Suprapubic skin (tissue), 4 donors: ENCODE measurements around the gene SYN1. TPM values are rescaled to one million over a fixed set of nuclear protein-coding genes. Genes with fewer than 3 reads are reported as not detected.

Experiments used
- DNase-seq, 2 donors: peaks; one replicate each; pipeline ENCODE4 v3.0.0-alpha.2; 2019; ENCODE audit warnings: low spot score in 2 of 2
- H3K27ac ChIP-seq: fragments of 200-600 bp; sonication (generic); one replicate; pipeline ENCODE4 v1.5.1; 2019
- H3K27me3 ChIP-seq: fragments of 200-600 bp; sonication (generic); one replicate; pipeline ENCODE4 v1.5.1; 2019
- H3K36me3 ChIP-seq: fragments of 200-600 bp; sonication (generic); one replicate; pipeline ENCODE4 v1.5.1; 2019
- H3K4me1 ChIP-seq: fragments of 200-600 bp; sonication (generic); one replicate; pipeline ENCODE4 v1.5.1; 2019
- H3K4me3 ChIP-seq: fragments of 200-600 bp; sonication (generic); one replicate; pipeline ENCODE4 v1.5.1; 2019; ENCODE audit warnings: mild to moderate bottlenecking
- H3K9me3 ChIP-seq: fragments of 200-600 bp; sonication (generic); one replicate; pipeline ENCODE4 v1.5.1; 2019
- EP300 ChIP-seq: sonication (generic); formaldehyde crosslinking; IDR thresholded peaks from one replicate; pipeline ENCODE4 v1.6.1; 2017; ENCODE audit warnings: antibody characterized with exemption
- POLR2A ChIP-seq, 2 donors: fragments of 450-650 bp; IDR thresholded peaks; one replicate each; pipeline ENCODE4 v1.6.1; 2017; ENCODE audit warnings: antibody characterized with exemption in 2 of 2, mild to moderate bottlenecking in 2 of 2, moderate library complexity in 2 of 2
- POLR2AphosphoS5 ChIP-seq, 3 donors: sonication (generic); formaldehyde crosslinking; IDR thresholded peaks; one replicate each; pipeline ENCODE4 v1.6.1; 2017; ENCODE audit warnings: antibody characterized with exemption in 3 of 3
- WGBS: methylation state at CpG from one replicate; pipeline ENCODE4 v1.1.5; 2018; 5-methylcytosine and 5-hydroxymethylcytosine counted together
- total RNA-seq, 4 donors: library from RNA; depleted of rRNA; stranded (reverse); fragments of >200 nt; gene quantifications; one replicate each; pipeline ENCODE4 v1.1.0, GENCODE V29; 2016
- TF ChIP-seq, protein P1 (sequence below), 2 donors: fragments of 200-600 bp in 1 of 2; fragments of 450-650 bp in 1 of 2; sonication (generic) in 1 of 2; IDR thresholded peaks; one replicate each; pipeline ENCODE4 v1.5.1; 2016 to 2019; ENCODE audit warnings: antibody characterized with exemption in 2 of 2, mild to moderate bottlenecking in 1 of 2, moderate library complexity in 1 of 2

SYN1 gene
- total RNA-seq, 4 donors from 2014 or later = 0.34 to 2.2 (median 0.89) TPM; not detected in 1

DNA sequence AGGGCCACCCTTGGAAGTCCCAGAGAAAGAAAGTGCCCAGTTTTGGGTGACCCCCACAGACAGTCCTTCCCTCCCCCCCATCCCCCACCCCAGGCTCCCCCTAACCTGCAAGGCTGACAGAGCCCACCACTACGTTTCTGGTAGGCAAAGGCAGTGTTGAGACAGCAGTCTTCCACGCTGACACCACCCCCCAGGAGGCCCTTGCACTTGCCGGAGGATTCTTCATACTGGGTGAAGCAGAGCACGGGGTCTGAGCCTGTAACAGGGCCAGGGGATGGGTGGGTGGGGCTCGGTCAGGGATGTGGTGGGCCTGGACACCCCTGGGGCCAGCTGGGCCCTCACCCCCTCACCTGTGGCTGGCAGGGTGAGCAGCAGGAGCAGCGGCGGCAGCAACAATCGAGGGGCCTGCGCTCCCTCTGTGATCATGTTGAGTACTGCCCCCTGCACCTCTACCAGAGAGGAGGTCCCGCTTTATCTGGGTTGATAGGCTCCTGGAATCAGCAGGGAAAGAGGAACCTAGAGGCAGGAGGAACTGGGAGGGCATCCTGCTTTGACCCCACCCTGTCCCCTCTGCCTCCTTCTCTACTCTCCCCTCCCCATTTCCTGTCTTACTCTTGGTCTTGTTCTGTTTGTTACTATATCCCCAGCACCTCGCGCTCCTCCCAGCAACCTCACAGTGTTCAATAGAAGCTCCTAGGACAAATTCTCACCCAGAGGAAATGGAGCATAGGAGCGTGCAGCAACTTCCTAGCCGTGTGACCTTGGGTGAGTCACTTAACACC, 10.0 kb upstream of the SYN1 start, which contains the start of gene CFP:
CFP (minus strand) TSS at position 512 of the 782 bp plus-strand sequence; CDS start at position 426, 86 bp downstream.
- Histone ChIP-seq H3K27ac (no peak within 1 kb of the TSS), H3K27me3 (no peaks in the 10 kb centered on the region), H3K4me3 (peak within 1 kb of the TSS; percentile 7), H3K4me1 (no peaks in the 10 kb centered on the region), H3K9me3 (no peaks in the 10 kb centered on the region), H3K36me3 (no peaks in the 10 kb centered on the region)
- DNase-seq = no peak
- TF ChIP-seq POLR2AphosphoS5 (IDR thresholded peaks at IDR 0.05) (no peak), EP300 (no peak), POLR2A (IDR thresholded peaks at IDR 0.05) (no peak)
- TF ChIP-seq, protein P1, sequence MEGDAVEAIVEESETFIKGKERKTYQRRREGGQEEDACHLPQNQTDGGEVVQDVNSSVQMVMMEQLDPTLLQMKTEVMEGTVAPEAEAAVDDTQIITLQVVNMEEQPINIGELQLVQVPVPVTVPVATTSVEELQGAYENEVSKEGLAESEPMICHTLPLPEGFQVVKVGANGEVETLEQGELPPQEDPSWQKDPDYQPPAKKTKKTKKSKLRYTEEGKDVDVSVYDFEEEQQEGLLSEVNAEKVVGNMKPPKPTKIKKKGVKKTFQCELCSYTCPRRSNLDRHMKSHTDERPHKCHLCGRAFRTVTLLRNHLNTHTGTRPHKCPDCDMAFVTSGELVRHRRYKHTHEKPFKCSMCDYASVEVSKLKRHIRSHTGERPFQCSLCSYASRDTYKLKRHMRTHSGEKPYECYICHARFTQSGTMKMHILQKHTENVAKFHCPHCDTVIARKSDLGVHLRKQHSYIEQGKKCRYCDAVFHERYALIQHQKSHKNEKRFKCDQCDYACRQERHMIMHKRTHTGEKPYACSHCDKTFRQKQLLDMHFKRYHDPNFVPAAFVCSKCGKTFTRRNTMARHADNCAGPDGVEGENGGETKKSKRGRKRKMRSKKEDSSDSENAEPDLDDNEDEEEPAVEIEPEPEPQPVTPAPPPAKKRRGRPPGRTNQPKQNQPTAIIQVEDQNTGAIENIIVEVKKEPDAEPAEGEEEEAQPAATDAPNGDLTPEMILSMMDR (IDR thresholded peaks at IDR 0.05) = no peak
- WGBS = 79% methylated on average over 5 of the region's 14 CpGs

DNA sequence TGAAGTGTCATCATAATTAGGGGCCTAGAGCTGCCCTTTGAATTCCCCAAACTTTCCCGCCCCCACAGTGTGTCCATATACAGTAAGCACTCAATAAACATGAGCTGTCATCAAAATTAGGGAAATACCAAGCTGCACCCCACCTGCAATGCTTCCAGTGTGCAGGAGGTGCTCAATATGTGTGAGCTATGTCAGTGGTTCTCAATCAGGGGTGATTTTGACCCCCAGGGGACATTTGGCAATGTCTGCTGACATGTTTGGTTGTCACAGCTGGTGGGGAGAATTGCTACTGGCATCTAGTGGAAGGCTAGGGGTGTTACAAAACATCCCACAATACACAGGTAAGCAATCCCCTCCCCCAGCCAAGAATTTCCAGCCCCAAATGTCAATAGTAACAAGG, 9.3 kb upstream of the SYN1 start:
- no peaks in the 10 kb centered on the region for H3K27me3 ChIP-seq

GRCh38 chrX:47625365-47625764, 5.7 kb upstream of the SYN1 start:
- H3K4me3 ChIP-seq = no peak overlapping the region
- no peaks in the 10 kb centered on the region for H3K36me3 ChIP-seq
- 82% methylated on average over 2 of the region's 2 CpGs for WGBS
- peak in 1 of 2 donors; percentile 25 for DNase-seq
- H3K27me3 ChIP-seq = peaks cover 4% of the 10 kb centered on the region
- H3K27ac ChIP-seq = no peak overlapping the region
- H3K4me1 ChIP-seq = peaks cover 5% of the 10 kb centered on the region
- H3K9me3 ChIP-seq = no peaks in the 10 kb centered on the region
- TF ChIP-seq POLR2A (IDR thresholded peaks at IDR 0.05) (no peak), POLR2AphosphoS5 (IDR thresholded peaks at IDR 0.05) (no peak), EP300 (no peak)
- TF ChIP-seq, protein P1 (IDR thresholded peaks at IDR 0.05) = no peak

More for the DNA sequence above, 9.3 kb upstream of the SYN1 start:
- no peaks in the 10 kb centered on the region for H3K36me3 ChIP-seq
- H3K4me3 ChIP-seq = peak overlapping the region; percentile 7
- WGBS = 17% methylated on average over 1 of the region's 1 CpG
- no peak for DNase-seq
- H3K27ac ChIP-seq = no peak overlapping the region
- no peaks in the 10 kb centered on the region for H3K4me1 ChIP-seq
- H3K9me3 ChIP-seq = no peaks in the 10 kb centered on the region
- TF ChIP-seq, protein P1 (IDR thresholded peaks at IDR 0.05) = no peak
- TF ChIP-seq POLR2A (IDR thresholded peaks at IDR 0.05) (no peak), POLR2AphosphoS5 (IDR thresholded peaks at IDR 0.05) (no peak), EP300 (no peak)

- 35% methylated on average over 2 of the region's 35 CpGs for WGBS
- Histone ChIP-seq H3K9me3 (no peaks in the 10 kb centered on the region), H3K4me3 (peak overlapping the region; percentile 14), H3K4me1 (peaks cover 10% of the 10 kb centered on the region), H3K27ac (no peak overlapping the region), H3K36me3 (no peaks in the 10 kb centered on the region), H3K27me3 (peaks cover 4% of the 10 kb centered on the region)
- TF ChIP-seq, protein P1 (IDR thresholded peaks at IDR 0.05) = no peak
- TF ChIP-seq POLR2A (IDR thresholded peaks at IDR 0.05) (no peak), POLR2AphosphoS5 (IDR thresholded peaks at IDR 0.05) (no peak), EP300 (no peak)
- peak in 1 of 2 donors; percentile 59 for DNase-seq
These were observed 3.9 kb upstream of the SYN1 start for GRCh38 chrX:47623540-47624027.

- no peak overlapping the region for H3K4me3 ChIP-seq
- H3K4me1 ChIP-seq = peaks cover 10% of the 10 kb centered on the region
- no peaks in the 10 kb centered on the region for H3K9me3 ChIP-seq
- peak in 1 of 2 donors; percentile 9 for DNase-seq
- peaks cover 4% of the 10 kb centered on the region for H3K27me3 ChIP-seq
- TF ChIP-seq POLR2A (IDR thresholded peaks at IDR 0.05) (no peak), EP300 (no peak), POLR2AphosphoS5 (IDR thresholded peaks at IDR 0.05) (no peak)
- TF ChIP-seq, protein P1 (IDR thresholded peaks at IDR 0.05) = no peak
- WGBS = 68% methylated on average over 6 of the region's 6 CpGs
- no peak overlapping the region for H3K27ac ChIP-seq
- no peaks in the 10 kb centered on the region for H3K36me3 ChIP-seq
These were observed 2.2 kb upstream of the SYN1 start for GRCh38 chrX:47621851-47622250.
